Lower lobe of right lung (tissue), 2 donors: ENCODE data around the gene ANKRD55. TPM values are rescaled to one million over a fixed set of nuclear protein-coding genes. Genes with fewer than 3 reads are reported as not detected.
"Not testable (repeated sequence)": the region's sequence is repeated elsewhere in the genome, so short reads cannot be mapped to it uniquely, and the experiment has no call there.

ENCODE experiments used
- ATAC-seq, 2 donors: fragments of 200-7000 bp; cut with Tn5 transposase; one replicate each; pipeline ENCODE4 v1.9.1; 2020 to 2022; ENCODE audit warnings: mild to moderate bottlenecking in 2 of 2, moderate library complexity in 2 of 2
- DNase-seq: peaks from one replicate; pipeline ENCODE4 v3.0.0-alpha.2; 2020
- H3K27ac ChIP-seq: fragments of 200-600 bp; one replicate; pipeline ENCODE4 v1.8.0; 2022
- H3K27me3 ChIP-seq: fragments of 200-600 bp; one replicate; pipeline ENCODE4 v1.8.0; 2022; ENCODE audit warnings: low read depth
- H3K36me3 ChIP-seq: fragments of 200-600 bp; one replicate; pipeline ENCODE4 v1.8.0; 2022; ENCODE audit warnings: mild to moderate bottlenecking
- H3K4me1 ChIP-seq: fragments of 200-600 bp; one replicate; pipeline ENCODE4 v1.8.0; 2022
- H3K4me3 ChIP-seq: fragments of 200-600 bp; one replicate; pipeline ENCODE4 v1.8.0; 2022; ENCODE audit warnings: mild to moderate bottlenecking
- H3K9me3 ChIP-seq: fragments of 200-600 bp; one replicate; pipeline ENCODE4 v1.8.0; 2022
- CTCF ChIP-seq: fragments of 200-600 bp; IDR thresholded peaks from one replicate; pipeline ENCODE4 v1.8.0; 2022; ENCODE audit warnings: antibody characterized with exemption, mild to moderate bottlenecking
- intact Hi-C: fragments of 100-400 bp; cut with DNase I; formaldehyde crosslinking; loops from one replicate; pipeline ENCODE4 v1.11.0; 2022
- total RNA-seq: library from RNA; stranded (reverse); fragmentation: NEBNext Ultra II Directional; extraction: Animal tissue kit (Norgen Biotek cat#: 25700); gene quantifications from one replicate; pipeline ENCODE4 v1.2.1, GENCODE V29; 2021
- donor health status: DM: no; HTN: yes; CAD: no; lungs with severe emphysema.

Gene ANKRD55
- total RNA-seq, 1 donor from 2014 or later: 0.41 TPM

DNA sequence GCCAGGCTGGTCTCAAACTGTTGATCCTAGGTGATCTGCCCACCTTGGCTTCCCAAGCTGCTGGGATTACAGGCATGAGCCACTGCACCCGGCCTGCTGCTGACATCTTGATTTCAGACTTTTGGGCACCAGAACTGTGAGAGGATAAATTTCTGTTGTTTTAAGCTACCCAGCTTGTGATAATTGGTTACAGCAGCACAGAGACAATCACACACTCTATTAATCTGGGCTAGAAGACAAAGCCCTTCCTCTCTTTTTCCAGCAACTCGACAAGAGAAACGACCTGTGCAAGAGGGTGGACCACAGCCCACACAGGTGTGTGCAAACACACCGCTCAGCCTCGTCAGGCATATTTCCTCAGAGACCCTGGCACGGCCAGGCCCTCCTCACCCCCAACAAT lies 4.5 kb downstream of the ANKRD55 start:
- intact Hi-C loops: no loop called here
- Histone ChIP-seq H3K9me3 (no peaks in the 10 kb centered on the region), H3K27me3 (no peaks in the 10 kb centered on the region), H3K4me1 (no peaks in the 10 kb centered on the region), H3K4me3 (no peak overlapping the region), H3K27ac (no peak overlapping the region), H3K36me3 (no peaks in the 10 kb centered on the region)
- ATAC-seq (no peak), DNase-seq (no peak)
- no peak for TF ChIP-seq CTCF

DNA sequence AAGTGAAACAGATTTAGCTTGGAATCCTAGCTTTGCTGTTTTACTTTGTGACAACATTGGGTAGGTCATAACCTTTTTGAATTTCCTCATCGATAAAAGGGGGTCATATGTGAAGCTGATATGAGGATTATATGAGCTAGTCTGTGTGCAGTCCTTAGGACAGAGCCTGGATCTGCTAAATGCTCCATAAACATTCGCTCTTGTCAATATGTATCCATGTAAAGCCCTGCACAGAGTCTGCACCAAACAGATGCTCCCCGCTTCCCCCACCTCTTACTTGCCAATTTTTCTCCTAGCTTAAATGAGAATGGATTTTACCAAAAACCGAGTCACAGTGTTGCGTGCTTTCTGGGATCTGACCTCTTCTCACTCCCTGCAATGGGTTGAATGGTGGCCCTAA lies 5.4 kb downstream of the ANKRD55 start:
- no peak for TF ChIP-seq CTCF
- DNase-seq: no peak
- H3K27me3 ChIP-seq: no peaks in the 10 kb centered on the region
- no peak overlapping the region for H3K27ac ChIP-seq
- no peak for ATAC-seq
- H3K4me3 ChIP-seq: no peak overlapping the region
- H3K9me3 ChIP-seq: no peaks in the 10 kb centered on the region
- intact Hi-C loops: no loop called here
- no peaks in the 10 kb centered on the region for H3K36me3 ChIP-seq
- H3K4me1 ChIP-seq: no peaks in the 10 kb centered on the region

- H3K27me3 ChIP-seq, H3K27ac ChIP-seq, H3K9me3 ChIP-seq, H3K4me1 ChIP-seq, ATAC-seq, intact Hi-C loops, H3K36me3 ChIP-seq, DNase-seq, H3K4me3 ChIP-seq: not testable (repeated sequence)
Observed at GRCh38 chr5:56223298-56223697, 9.8 kb downstream of the ANKRD55 start.

GRCh38 chr5:56221601-56222000 lies 11.5 kb downstream of the ANKRD55 start:
- DNase-seq, H3K27me3 ChIP-seq, intact Hi-C loops: not testable (repeated sequence)

DNA sequence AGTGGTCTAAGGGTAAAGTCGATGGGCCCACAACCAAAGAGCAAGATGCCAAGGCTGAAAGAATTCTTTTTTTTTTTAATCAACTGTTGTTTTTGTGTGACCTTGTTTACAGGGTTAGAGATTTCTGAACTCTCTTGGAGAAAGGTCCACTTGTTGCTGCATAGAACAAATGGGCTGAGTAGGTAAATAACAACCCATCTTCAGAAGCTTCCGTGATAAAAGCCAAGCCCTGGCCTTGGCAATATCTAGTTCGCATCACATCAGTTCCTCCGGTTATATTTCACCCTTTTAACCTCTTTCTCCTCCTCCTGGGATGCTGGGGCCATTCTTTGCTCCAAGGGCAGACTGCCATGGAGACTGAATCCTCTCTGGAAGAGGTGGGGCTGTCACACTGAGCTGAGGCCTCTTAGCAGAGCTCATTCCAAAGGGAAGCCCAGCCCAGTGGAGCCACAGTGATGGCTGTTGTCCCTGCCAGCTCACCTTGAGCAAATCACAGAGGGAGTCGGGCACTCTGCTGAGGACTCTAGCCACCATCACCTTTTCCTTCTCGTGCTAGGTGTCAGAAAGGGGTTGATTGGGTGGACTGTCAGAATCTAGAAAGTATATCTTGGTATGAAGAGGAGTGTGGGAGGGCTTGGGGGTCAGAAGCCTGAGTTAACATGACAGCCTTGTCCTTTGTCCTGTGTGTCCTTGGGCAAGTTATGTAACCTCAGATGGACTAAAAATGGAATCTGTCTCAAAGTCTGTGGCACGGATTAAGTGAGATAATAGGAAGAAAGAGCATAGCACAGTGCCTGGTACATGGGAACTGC lies 17.9 kb downstream of the ANKRD55 start:
- H3K36me3 ChIP-seq: no peaks in the 10 kb centered on the region
- intact Hi-C loops: no loop called here
- TF ChIP-seq CTCF: no peak
- no peak for DNase-seq
- H3K9me3 ChIP-seq: peaks cover 10% of the 10 kb centered on the region
- H3K27me3 ChIP-seq: no peaks in the 10 kb centered on the region
- ATAC-seq: no peak
- no peak overlapping the region for H3K27ac ChIP-seq
- no peaks in the 10 kb centered on the region for H3K4me1 ChIP-seq
- H3K4me3 ChIP-seq: no peak overlapping the region

More at GRCh38 chr5:56221601-56222000, 11.5 kb downstream of the ANKRD55 start:
- not testable (repeated sequence) for H3K4me1 ChIP-seq, H3K9me3 ChIP-seq, H3K36me3 ChIP-seq, H3K4me3 ChIP-seq, ATAC-seq, H3K27ac ChIP-seq

DNA sequence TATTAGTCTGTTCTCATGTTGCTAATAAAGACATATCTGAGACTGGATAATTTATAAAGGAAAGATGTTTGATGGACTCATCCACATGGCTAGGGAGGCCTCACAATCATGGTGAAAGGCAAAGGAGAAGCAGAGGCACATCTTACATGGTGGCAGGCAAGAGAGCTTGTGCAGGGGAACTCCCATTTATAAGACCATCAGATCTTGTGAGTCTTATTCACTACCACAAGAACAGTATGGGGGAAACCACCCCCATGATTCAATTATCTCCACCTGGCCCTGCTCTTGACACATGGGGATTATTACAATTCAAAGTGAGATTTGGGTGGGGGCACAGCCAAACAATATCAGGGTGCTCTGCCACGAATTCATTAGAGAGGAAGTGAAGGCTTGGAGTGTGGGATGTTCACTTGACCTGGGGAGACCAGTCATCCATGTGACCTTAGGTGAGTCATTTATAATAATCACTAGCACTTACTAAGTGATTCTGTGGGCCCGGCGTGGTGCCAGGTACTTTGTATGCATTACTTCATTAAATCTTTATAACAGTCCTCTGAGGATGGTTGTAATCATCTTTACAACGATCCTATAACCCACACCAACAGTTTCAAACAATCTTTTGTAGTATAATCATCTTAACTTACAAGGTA lies 19.1 kb downstream of the ANKRD55 start:
- intact Hi-C loops: not testable (repeated sequence)

More for the DNA sequence above, 19.1 kb downstream of the ANKRD55 start:
- DNase-seq, H3K36me3 ChIP-seq, H3K27ac ChIP-seq, H3K4me3 ChIP-seq, H3K9me3 ChIP-seq, ATAC-seq, H3K27me3 ChIP-seq, H3K4me1 ChIP-seq: not testable (repeated sequence)
